ENCODE data around the gene SLC22A12.
"Not testable (repeated sequence)": the region's sequence is repeated elsewhere in the genome, so short reads cannot be mapped to it uniquely, and the experiment has no call there.

SLC22A12 gene

DNA sequence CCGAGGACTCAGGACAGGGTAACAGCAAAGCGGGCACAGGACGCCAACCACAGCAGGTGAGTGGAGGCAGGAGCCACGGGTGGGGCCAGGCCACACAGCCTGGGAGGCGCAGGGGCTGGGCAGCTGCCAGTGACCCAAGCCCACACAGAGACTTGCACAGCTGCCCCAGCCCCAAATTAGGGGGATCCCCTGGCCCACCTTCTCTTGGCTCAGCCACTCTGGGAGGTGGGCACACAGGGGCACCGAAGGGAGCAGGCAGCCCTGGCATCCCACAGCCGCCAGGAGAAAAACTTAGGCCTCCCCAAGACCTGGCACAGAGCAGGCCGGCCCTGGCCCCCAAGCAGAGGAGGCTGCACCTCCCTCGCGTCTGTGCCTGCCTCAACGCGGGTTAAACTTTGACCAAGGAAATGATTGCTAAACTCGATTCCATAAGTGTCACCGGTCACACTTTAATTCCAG is at the start of gene SLC22A12:
TSS of gene SLC22A12 (plus strand) at position 458 of the 459 bp plus-strand sequence. CDS start 337 bp downstream, outside the sequence.
- FAIRE-seq (no peak), DNase-seq (ENCODE audit: low spot score) (no peak)

DNA sequence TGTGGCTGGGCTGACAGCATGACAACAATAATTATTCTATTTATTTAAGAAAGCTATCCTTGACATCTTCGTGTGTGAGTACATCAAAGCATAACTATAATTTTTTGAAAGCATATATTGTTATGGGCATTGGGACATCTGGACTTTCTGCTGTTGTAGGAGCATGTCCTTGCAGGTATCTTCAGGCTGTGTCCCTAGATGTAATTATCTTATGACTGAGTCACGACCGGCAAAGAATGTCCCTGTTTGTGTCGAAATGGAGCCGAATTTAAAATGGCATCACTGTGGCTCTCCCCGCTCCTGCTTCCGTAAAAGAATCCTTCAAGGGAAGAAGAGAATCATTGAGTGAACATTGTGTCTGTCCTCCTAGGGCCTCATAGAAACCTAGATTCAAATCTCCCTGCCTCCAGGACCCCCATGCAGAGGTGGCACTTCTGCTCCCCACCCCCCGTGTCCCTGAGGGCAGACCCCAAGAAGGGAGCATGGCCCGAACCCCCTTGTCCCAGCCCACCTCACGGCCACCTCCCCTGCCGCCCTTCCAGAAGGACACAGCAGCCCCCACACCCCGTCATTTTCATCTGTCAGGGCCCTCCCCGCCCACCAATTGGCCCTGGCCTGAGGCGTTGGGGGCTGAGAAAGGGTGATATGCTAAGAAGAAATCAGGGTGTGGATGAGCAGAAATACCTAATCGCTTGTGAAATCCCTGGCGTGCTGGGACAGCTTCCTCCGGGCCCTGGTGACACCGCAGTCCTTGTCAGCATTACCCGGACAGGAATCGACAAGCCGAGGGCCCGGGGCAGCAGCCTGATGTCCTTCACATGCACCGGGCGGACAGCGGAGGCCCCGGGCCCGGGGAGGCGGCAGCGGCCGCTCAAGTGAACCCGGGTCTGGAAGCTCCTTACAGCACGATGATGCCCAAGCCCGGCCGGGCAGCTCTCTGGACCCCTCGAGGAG is 48.6 kb upstream of the SLC22A12 start:
- DNase-seq (ENCODE audit: low spot score) (no peak), FAIRE-seq (no peak)

DNA sequence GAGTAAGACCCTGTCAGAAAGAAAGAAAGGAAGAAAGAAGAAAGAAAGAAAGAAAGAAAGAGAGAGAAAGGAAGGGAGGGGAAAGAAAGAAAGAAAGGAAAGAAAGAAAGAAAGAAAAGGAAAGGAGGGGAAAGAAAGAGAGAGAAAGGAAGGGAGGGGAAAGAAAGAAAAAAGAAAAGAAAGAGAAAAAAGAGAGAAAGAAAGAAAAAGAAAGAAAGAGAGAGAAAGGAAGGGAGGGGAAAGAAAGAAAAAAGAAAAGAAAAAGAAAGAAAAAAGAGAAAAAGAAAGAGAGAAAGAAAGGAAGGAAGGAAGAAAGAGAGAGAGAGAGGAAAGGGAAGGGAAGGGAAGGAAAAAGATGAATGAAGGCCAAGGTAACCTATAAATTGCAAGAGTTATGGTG is 47.2 kb upstream of the SLC22A12 start:
- DNase-seq (ENCODE audit: low spot score): no peak
- no peak for FAIRE-seq

DNA sequence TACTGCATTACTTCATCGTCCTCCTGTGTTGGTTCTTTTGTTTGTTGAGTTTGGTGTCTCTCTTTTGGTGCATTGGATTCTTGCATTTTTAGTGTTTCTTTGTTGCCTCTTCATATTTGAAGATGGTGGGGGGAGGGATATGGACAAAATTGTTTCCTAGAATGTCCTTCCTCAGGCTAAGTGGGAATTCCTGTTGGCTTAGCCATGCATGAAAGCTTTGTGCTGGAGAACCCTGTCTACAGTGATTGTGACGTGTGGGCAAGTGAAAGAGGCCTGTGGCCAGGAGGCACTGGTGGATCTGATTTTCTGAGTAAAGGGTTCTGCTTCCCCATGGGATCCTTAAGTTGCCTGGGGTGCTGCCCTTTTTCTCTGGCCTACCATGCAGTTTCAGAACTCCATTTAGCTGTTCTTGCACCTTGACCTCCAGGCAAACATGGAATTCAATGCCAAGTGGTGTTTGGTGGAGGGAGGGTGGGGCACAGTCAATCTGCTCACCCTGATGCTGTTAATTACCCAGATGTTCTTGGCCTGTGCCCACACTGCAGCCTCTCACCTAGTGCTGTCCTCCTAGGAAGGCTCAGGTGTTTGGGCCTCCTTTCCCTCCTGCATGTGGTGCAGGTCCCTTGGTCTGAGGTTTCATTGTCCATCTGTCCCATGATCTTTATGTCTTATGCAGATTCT is 46.3 kb upstream of the SLC22A12 start:
- peak; percentile 49 for FAIRE-seq

DNA sequence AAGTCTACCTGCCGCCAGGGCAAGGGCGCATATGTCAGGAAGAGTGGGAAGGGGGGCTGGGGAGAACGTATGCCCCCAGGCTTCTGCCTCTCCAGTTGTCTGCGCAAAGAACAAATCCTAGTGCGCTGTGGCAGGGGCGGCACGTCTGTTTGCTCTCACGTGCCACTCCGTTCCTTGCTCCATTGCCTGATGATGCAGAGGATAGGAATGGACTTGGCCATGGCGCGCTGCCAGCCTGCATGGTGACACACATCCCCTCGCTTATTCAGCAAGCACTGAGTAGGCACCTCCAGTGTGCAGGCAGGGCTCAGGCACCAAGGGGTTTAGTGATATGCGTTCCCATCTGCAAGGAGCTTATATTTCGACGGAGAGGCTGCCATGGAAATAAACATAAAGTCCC is 45.4 kb upstream of the SLC22A12 start:
- FAIRE-seq (peak; percentile 88), DNase-seq (ENCODE audit: low spot score) (peak; percentile 94)

More for the DNA sequence above, 46.3 kb upstream of the SLC22A12 start:
- no peak for DNase-seq (ENCODE audit: low spot score)

DNA sequence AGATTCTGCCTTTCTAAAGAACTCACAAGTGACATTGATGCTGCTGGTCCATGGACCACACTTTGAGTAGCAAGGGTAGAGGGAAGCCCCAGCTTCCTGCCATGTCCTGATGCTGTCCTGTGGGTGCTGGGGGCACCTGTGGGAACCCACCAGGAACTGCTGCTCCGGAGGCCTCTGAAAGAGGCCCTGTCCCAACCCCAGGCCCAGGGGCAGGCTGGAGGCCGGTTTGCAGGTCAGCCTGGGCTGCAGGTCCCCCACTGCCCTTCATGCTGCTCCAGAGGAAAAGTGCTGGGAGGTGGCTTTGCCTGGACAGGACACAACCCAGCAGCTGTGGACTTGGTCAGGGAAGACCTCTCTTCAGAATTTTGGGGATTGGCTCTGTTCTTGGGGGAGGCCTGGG is 44.8 kb upstream of the SLC22A12 start:
- no peak for DNase-seq (ENCODE audit: low spot score)
- FAIRE-seq: no peak

DNA sequence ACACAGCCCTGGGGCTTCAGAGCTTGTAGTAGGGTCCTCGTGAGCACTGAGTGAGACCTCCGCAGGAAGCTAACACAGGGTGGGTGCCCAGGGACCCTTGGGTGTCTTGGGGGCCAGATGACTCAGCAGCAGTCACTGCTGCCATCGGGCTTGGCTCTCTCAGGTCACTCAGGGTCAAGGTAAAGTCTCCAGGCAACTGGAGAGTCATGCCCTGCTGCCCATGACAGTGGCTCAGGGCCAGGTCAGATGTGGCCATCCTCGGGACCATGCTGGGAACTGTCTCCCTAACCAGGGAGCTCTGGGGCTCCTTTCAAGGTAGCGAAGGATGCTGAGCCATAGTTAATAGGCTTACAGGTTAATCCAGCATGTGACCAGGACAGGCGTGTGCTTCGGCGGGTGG is 44.4 kb upstream of the SLC22A12 start:
- DNase-seq (ENCODE audit: low spot score): peak; percentile 69
- FAIRE-seq: peak; percentile 83

DNA sequence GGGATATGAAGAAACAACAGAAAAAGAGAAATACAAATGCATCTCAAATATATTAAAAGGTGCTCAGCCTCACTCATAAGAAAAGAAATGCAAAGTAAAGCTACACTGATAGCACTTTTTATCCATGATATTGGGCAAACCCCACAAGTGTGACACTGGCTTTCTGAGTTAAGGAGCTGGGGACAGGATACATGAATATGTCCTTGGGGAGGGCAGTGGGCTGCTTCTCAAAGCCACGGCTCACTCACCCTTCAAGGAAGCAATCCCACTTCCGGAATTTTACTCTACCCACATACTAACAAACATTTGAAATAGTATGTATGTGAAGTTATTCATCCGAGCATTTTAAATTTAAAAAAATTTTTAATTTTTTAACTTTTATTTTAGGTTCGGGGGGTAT is 41.1 kb upstream of the SLC22A12 start:
- FAIRE-seq (no peak), DNase-seq (ENCODE audit: low spot score) (no peak)

DNA sequence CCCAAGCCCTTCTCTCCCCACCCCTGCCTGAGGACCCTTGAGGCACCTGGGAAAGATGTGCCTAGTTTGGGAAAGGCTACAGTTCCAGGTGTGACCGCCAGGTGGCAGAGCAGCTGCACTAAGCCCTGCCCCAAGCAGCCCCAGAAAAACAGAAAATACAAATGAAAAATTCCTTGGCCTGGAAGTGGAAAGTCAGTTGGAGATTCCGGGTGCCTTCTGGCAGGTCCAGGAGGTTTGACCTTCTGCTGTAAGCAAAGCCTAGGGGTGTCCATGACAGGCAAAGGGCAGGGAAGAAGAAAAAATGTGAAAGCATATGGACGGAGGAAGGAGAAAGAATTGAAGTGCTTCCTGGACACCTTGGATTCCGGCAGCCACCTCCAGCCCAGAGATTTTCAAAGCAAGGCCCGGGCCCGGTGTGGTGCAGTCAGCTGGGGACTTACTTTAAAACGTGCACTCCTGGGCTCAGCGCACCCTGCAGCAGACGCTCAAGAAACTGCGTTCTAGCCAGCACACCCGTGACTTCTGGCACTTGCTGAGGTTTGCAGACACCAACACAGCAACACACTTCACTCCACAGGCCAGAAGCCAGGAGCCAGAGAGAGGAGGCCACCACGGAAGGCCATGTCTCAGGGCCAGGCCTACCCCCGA is 37.3 kb upstream of the SLC22A12 start:
- no peak for DNase-seq (ENCODE audit: low spot score)
- no peak for FAIRE-seq

DNA sequence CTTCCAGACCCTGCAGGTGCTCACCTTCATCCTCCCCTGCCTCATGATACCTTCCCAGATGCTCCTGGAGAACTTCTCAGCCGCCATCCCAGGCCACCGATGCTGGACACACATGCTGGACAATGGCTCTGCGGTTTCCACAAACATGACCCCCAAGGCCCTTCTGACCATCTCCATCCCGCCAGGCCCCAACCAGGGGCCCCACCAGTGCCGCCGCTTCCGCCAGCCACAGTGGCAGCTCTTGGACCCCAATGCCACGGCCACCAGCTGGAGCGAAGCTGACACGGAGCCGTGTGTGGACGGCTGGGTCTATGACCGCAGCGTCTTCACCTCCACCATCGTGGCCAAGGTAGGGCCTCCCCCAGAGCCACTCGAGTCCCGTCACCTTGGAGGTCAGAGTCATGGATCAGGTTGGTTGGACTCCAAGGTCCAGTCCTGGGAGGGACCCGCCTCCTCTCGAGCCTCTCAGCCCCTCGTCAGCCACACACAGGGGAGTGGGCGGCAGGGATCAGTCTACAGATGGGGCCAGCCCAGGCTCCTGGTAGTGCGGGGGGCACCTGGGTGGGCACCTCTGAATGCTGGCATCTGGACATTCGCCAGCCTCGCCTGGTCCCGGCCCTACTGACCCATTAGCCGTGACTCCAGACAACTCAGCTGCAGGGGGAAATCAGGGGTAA is 34.8 kb upstream of the SLC22A12 start:
- no peak for FAIRE-seq
- DNase-seq (ENCODE audit: low spot score): no peak

DNA sequence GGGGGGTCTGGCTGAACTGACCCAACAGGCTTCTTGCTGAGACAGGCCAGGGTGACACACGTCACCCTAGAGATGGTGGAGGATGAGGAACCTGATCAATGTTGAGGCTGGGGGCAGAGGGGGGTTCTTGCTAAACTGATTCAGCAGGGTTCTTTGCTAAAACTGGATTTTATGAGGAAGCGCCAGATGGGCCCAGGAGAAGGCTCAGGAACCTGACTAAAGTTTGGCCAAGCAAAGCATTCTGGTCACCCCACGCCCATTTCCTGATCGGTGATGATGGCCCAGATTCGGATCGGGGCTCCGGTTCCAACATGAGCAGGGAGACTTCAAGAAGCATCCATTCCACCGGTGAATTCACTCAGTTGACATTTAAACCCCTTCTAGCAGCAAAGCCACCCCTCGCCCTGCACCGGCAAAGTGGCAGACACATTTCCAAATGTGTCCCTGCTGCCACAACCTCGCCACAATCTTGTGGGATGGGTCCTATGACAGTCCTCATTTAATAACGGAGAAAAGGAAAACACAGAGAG is 34.2 kb upstream of the SLC22A12 start:
- DNase-seq (ENCODE audit: low spot score): no peak
- no peak for FAIRE-seq

DNA sequence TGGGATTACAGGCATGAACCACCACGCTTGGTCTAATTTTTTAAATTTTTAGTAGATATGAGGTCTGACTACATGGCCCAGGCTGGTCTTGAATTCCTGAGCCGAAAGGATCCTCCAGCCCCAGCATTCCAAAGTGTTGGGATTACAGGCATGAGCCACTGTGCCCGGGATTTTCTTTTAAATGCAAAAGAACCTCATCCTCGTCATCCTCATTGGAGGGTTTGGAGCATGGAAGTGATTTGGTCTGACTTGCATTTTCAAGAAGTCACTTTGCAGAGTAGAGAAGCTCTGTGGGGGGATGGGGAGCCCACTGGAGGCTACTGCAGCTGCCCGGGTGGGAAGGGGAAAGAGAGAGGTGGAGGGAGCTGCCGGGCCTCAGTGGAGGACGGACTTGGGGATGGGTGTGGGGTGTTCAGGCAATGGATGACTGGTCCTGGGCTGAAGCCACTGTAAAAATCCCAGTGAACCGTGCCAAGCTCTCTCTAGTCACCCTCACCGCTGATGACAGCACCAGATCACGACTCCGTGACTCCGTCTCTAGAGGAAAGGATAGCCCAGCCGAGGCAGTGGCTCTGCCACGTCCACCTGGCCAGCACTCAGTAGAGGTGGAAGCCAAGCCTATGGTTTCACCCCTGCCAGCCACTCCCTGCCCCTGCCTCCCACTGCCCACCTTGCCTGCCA is 32.8 kb upstream of the SLC22A12 start:
- FAIRE-seq (peak; percentile 84), DNase-seq (ENCODE audit: low spot score) (peak; percentile 83)

DNA sequence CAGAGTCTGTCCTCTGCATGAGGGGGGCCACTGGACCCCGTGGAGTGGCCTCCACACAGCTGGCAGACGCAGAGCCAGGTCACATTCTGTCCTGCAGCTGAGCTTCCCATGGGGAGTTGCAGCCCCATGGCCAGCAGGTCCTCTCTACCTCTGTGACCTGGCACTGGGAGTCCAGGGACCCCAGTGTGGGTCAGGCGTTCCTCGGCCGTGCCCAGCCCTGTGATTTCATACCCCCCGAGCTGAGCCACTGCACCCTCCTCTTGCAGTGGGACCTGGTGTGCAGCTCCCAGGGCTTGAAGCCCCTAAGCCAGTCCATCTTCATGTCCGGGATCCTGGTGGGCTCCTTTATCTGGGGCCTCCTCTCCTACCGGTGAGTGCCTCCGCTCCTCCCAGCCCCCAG is 32.2 kb upstream of the SLC22A12 start:
- FAIRE-seq: no peak
- DNase-seq (ENCODE audit: low spot score): no peak

DNA sequence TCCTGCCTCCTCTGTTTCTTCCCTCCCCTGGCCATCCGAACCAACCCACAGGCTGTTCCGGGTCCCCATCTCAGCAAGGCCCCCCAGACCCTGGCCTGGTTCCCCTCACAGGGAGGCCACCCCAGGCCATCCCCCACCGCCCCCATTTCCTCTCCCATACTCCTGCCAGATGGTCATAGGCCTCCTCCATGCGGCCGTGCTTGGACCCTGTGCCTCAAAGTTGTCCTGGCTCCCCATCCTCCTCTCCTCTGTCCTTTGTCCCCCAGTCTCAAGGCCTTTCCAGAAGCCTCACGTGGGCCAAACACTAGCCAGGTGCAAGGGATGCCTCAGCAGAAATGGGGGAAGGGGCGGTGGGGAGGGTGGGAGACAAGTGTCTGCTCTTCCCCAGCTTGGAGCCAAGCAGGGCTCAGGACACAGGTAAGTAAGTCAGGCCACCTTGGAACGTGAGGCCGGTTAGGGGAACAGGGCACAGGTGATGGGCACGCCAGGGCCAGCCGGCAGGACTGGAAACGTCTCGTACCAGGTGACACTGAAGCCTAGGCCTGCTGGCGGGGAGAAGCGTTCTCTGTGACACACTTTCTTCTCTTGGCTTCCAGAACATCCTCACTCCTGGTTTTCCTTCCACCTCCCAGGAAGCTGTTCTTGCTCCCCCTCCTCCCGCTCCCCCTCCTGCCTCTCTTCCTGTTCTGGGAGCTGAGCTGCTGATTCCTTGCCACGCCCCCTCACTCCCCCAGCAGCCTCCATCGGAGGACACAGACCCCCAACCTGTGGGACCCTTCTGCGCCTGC is 31.5 kb upstream of the SLC22A12 start:
- DNase-seq (ENCODE audit: low spot score) (no peak), FAIRE-seq (no peak)

DNA sequence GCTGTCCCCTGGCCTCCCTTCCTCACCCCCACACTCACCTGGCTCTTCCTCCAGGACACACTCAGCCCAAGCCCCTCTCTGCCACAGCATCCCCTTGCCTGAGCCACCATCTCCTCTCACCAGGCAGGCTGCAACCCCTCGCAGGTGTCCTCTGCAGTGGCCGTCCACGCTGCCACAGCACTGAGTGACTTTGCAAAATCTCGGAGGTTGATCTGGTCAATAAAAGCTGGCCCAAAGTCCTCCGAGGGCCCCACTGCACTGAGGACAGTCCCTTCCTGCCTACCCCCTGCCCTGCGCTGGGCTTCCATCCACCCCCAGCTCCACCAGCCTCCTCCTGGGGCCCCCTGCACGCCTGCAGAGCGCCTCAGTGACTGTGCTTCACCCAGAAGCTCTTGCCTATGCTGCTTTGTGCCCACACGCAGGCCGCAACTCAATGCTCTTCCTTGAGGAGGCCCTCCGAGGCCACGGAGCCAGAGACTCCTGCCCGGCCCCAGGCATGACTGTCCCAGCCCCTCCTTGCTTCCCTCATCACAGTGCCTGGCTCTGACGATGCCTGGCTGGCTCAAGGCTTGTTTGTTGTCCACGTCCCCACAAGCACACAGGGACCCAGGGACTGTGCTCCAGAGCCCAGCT is 30.8 kb upstream of the SLC22A12 start:
- FAIRE-seq (no peak), DNase-seq (ENCODE audit: low spot score) (no peak)

DNA sequence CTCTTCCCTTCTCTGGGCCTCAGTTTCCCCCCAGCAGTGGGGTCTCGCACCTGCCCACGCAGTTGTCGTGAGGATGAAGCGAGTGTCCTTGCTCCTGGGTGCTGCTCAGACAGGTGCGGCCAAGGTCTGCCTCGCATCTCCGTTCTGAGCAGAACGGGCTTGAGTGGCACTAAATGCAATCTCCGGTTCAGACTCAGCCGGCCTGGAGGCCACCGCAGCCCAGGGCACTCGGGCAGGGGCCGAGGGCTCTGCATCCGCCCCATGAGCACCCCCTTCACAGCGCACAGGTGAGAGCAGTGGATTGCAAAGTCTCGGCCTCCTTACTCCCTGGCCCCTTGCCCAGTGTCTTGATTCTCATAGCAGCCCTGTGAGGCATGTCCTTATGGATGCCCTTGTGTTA is 30.1 kb upstream of the SLC22A12 start:
- no peak for FAIRE-seq
- no peak for DNase-seq (ENCODE audit: low spot score)

DNA sequence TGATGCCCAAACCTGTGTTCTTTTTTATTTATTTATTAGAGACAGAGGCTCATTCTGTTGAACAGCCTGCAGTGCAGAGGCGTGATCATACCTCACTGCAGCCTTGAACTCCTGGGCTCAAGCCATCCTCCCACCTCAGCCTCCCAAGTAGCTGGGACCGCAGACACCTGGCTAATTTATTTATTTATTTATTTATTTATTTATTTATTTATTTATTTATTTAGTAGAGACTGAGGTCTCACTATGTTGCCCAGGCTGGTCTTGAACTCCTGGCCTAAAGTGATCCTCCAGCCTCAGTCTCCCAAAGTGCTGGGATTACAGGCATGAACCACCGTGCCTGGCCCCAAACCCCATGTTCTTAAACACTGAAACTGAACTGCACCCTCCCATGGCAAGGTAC is 29.6 kb upstream of the SLC22A12 start:
- FAIRE-seq; DNase-seq (ENCODE audit: low spot score): not testable (repeated sequence)

DNA sequence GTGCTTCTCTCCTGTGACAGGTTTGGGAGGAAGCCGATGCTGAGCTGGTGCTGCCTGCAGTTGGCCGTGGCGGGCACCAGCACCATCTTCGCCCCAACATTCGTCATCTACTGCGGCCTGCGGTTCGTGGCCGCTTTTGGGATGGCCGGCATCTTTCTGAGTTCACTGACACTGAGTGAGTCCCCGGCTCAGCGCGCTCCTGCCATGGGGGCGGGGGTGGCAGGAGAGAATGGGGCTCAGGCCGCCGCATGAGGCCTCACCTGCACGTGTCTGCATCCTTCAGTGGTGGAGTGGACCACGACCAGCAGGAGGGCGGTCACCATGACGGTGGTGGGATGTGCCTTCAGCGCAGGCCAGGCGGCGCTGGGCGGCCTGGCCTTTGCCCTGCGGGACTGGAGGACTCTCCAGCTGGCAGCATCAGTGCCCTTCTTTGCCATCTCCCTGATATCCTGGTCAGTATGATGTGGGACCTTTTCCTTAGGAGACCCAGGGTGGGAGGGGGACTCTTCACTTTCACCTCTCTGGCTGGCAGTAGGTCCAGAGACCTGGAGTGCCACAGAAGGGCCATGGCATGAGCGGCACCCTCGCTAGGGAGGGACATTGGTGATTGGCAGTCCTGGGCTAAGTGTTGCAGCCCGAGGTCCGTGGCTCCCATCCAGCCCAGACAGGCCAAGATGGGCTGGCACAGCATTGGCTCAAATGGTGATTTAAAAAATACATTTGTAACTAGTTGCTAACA is 28.9 kb upstream of the SLC22A12 start:
- DNase-seq (ENCODE audit: low spot score) (no peak), FAIRE-seq (no peak)

Measured in RCC 7860 (cell line).